Body of pancreas (tissue), 4 donors: ENCODE measurements around the gene ARAF.

Source experiments
- CTCF ChIP-seq, 7 experiments: fragments of 450-650 bp in 4 of 7; fragments of 200-600 bp in 3 of 7; sonication (generic) in 3 of 7; IDR thresholded peaks; one replicate each; pipeline ENCODE4 v1.5.1; 2016 to 2019; ENCODE audit warnings: antibody characterized with exemption in 7 of 7
- POLR2A ChIP-seq, 3 donors: fragments of 450-650 bp; IDR thresholded peaks; one replicate each; pipeline ENCODE4 v1.6.1; 2016; ENCODE audit warnings: antibody characterized with exemption in 3 of 3, mild to moderate bottlenecking in 2 of 3

GRCh38 chrX:47597222-47597621 is 36.2 kb downstream of the ARAF start:
- TF ChIP-seq POLR2A (IDR thresholded peaks at IDR 0.05) (no peak), CTCF (IDR thresholded peaks at IDR 0.05) (no peak)
